HepG2 (cell line): ENCODE results near the gene LRBA. TPM values are rescaled to one million over a fixed set of nuclear protein-coding genes. Genes with fewer than 3 reads are reported as not detected.
A peak's percentile ranks its signal among the peaks of the same experiment; 100 is the strongest.

ENCODE experiments used
- ATAC-seq: fragments of 200-7000 bp; cut with Tn5 transposase; 3 replicates; pipeline ENCODE4 v1.9.1; 2020; ENCODE audit warnings: mild to moderate bottlenecking, moderate library complexity
- BruUV-seq: library from RNA; stranded (reverse); fragments of 400-500 nt; replicated peaks from 2 replicates; lab custom pipeline; 2021; lab: Mats Ljungman, UMichigan
- CTCF ChIA-PET: fragments of 300-600 bp; formaldehyde crosslinking; extraction: SDS; loops from one replicate; lab custom pipeline; 2021; ENCODE audit warnings: low total read pairs, inconsistent platforms, low intra/inter-chr PET ratio; lab: Yijun Ruan, JAX
- POLR2A ChIA-PET: fragments of 350-600 bp; sonication (Branson Sonifier 250); formaldehyde crosslinking; loops from one replicate; lab custom pipeline; 2020; ENCODE audit warnings: antibody characterized with exemption, inconsistent platforms; lab: Yijun Ruan, JAX
- DNase-seq: peaks from one replicate; pipeline ENCODE4 v3.0.0-alpha.2; 2015; ENCODE audit warnings: low spot score
- FAIRE-seq: peaks from 3 replicates; lab custom pipeline; 2011; peaks lifted over from hg19 to GRCh38; lab: Jason Lieb, UNC
- H2AFZ ChIP-seq: one replicate; pipeline ENCODE4 v1.6.1; 2011; ENCODE audit warnings: low read length, inconsistent platforms
- H3K27ac ChIP-seq: fragments of 300-600 bp; 3 replicates; pipeline ENCODE4 v1.8.0; 2011; ENCODE audit warnings: mixed run types, mild to moderate bottlenecking, mixed read lengths, low read length, inconsistent platforms; ENCODE audit not compliant: insufficient read depth; ENCODE audit errors: extremely low read length
- H3K27me3 ChIP-seq, 2 experiments: fragments of 200-600 bp in 1 of 2; 2 replicates in 1 of 2; 3 replicates in 1 of 2; pipeline versions ENCODE4 v1.6.0 to v1.8.0; 2011; ENCODE audit warnings: low read length in 2 of 2, mild to moderate bottlenecking in 2 of 2, moderate library complexity in 2 of 2, inconsistent platforms in 1 of 2; ENCODE audit not compliant: insufficient read depth in 2 of 2, control insufficient read depth in 1 of 2
- H3K36me3 ChIP-seq, 2 experiments: fragments of 200-600 bp in 1 of 2; replicated peaks in 1 of 2; 2 replicates in 1 of 2; 3 replicates in 1 of 2; pipeline versions ENCODE4 v1.5.1 to v1.8.0; 2011; ENCODE audit warnings: low read length in 2 of 2, inconsistent platforms in 1 of 2; ENCODE audit not compliant: insufficient read depth in 2 of 2, control insufficient read depth in 1 of 2
- H3K4me1 ChIP-seq: 2 replicates; pipeline ENCODE4 v1.5.1; 2012; ENCODE audit warnings: low read length, inconsistent platforms; ENCODE audit not compliant: insufficient read depth
- H3K4me2 ChIP-seq: 2 replicates; pipeline ENCODE4 v1.6.0; 2011; ENCODE audit warnings: low read depth, low read length, inconsistent platforms
- H3K4me3 ChIP-seq, 3 experiments: fragments of 200-600 bp in 1 of 3; sonication (generic), shearing (Covaris generic) in 1 of 3; replicated peaks in 1 of 3; 2 replicates each; pipeline ENCODE4 v1.5.1; 2011 to 2016; ENCODE audit warnings: low read length in 3 of 3, inconsistent platforms in 2 of 3, low read depth in 2 of 3, mild to moderate bottlenecking in 2 of 3, control low read depth in 1 of 3, mixed read lengths in 1 of 3; ENCODE audit not compliant: insufficient read depth in 1 of 3
- H3K79me2 ChIP-seq: one replicate; pipeline ENCODE4 v1.6.1; 2011; ENCODE audit warnings: low read length, inconsistent platforms; ENCODE audit not compliant: insufficient read depth
- H3K9ac ChIP-seq: 2 replicates; pipeline ENCODE4 v1.6.0; 2011; ENCODE audit warnings: mild to moderate bottlenecking, low read depth, low read length, inconsistent platforms; ENCODE audit not compliant: insufficient read depth
- H3K9me3 ChIP-seq: 2 replicates; pipeline ENCODE4 v1.5.1; 2012; ENCODE audit warnings: mild to moderate bottlenecking, low read length
- H4K20me1 ChIP-seq: 2 replicates; pipeline ENCODE4 v1.6.0; 2011; ENCODE audit warnings: inconsistent platforms, mild to moderate bottlenecking, low read length, moderate library complexity; ENCODE audit not compliant: insufficient read depth
- ARID3A ChIP-seq: IDR thresholded peaks from 2 replicates; pipeline ENCODE4 v1.6.1; 2012; ENCODE audit warnings: low read depth, low read length, improper control_type of control experiment
- ATF1 ChIP-seq: IDR thresholded peaks from 2 replicates; pipeline ENCODE4 v1.6.1; 2016; ENCODE audit warnings: mild to moderate bottlenecking, control low read depth
- CCDC6 ChIP-seq: sonication (generic); formaldehyde crosslinking; IDR thresholded peaks from 2 replicates; pipeline ENCODE4 v1.8.1; 2022; ENCODE audit warnings: mild to moderate bottlenecking, missing genetic modification reagents, moderate library complexity
- ESRRA ChIP-seq: sonication (generic); formaldehyde crosslinking; IDR thresholded peaks from 2 replicates; pipeline ENCODE4 v1.5.1; 2020; ENCODE audit warnings: mild to moderate bottlenecking, low read depth, missing genetic modification reagents
- HDAC1 ChIP-seq: sonication (generic); formaldehyde crosslinking; IDR thresholded peaks from 2 replicates; pipeline ENCODE4 v1.5.1; 2020; ENCODE audit warnings: mild to moderate bottlenecking, missing genetic modification reagents
- MTA3 ChIP-seq: sonication (generic); formaldehyde crosslinking; IDR thresholded peaks from 2 replicates; pipeline ENCODE4 v1.4.0; 2020; ENCODE audit warnings: missing genetic modification reagents
- NFE2 ChIP-seq: sonication (generic); formaldehyde crosslinking; IDR thresholded peaks from 2 replicates; pipeline ENCODE4 v1.4.0; 2020; ENCODE audit warnings: missing genetic modification reagents
- NFE2L2 ChIP-seq: fragments of 150-350 bp; IDR thresholded peaks from 2 replicates; pipeline ENCODE4 v1.6.1; 2014; ENCODE audit warnings: low read length
- PLRG1 ChIP-seq: fragments of 450-650 bp; conservative IDR thresholded peaks from 2 replicates; pipeline ENCODE4 v1.6.1; 2016
- SMARCC2 ChIP-seq: fragments of 450-650 bp; IDR thresholded peaks from 2 replicates; pipeline ENCODE4 v1.6.1; 2017; ENCODE audit warnings: antibody characterized with exemption, mild to moderate bottlenecking
- THAP7 ChIP-seq: sonication (generic); formaldehyde crosslinking; IDR thresholded peaks from 2 replicates; pipeline ENCODE4 v1.8.1; 2023; ENCODE audit warnings: mild to moderate bottlenecking, missing genetic modification reagents
- THYN1 ChIP-seq: sonication (generic); formaldehyde crosslinking; IDR thresholded peaks from 2 replicates; pipeline ENCODE4 v1.8.1; 2023; ENCODE audit warnings: low read depth, mild to moderate bottlenecking, moderate library complexity, missing genetic modification reagents, borderline replicate concordance
- ZNF3 ChIP-seq: IDR thresholded peaks from 2 replicates; pipeline ENCODE4 v1.7.0; 2017; ENCODE audit warnings: inconsistent platforms
- ZNF446 ChIP-seq: sonication (generic); formaldehyde crosslinking; IDR thresholded peaks from 2 replicates; pipeline ENCODE4 v1.5.0; 2020; ENCODE audit warnings: mild to moderate bottlenecking, missing genetic modification reagents
- ZSCAN21 ChIP-seq: sonication (generic); formaldehyde crosslinking; IDR thresholded peaks from 2 replicates; pipeline ENCODE4 v1.8.0; 2022; ENCODE audit warnings: mild to moderate bottlenecking, missing genetic modification reagents, moderate library complexity, borderline replicate concordance
- ZXDC ChIP-seq: sonication (generic); formaldehyde crosslinking; IDR thresholded peaks from 2 replicates; pipeline ENCODE4 v1.5.0; 2020; ENCODE audit warnings: mild to moderate bottlenecking, missing genetic modification reagents
- WGBS: methylation state at CpG from one replicate; pipeline ENCODE4 v1.1.6; 2017; ENCODE audit warnings: low lambda C conversion rate; 5-methylcytosine and 5-hydroxymethylcytosine counted together
- in situ Hi-C: cut with HindIII; loops from 2 replicates; pipeline ENCODE4 v1.10.0; 2017; ENCODE audit warnings: low pct_unique_long_range_greater_than_20kb; ENCODE audit not compliant: extremely low pct_ligation_motif_present
- intact Hi-C: fragments of 100-400 bp; cut with micrococcal nuclease; formaldehyde crosslinking; loops from one replicate; pipeline ENCODE4 v1.10.0; 2022; ENCODE audit not compliant: unreplicated experiment
- polyA plus RNA-seq, 8 experiments: library from polyadenylated mRNA; depleted of rRNA in 3 of 8; stranded (reverse) in 7 of 8; unstranded in 1 of 8; fragments of >200 nt; fragmentation: Illumina TruSeq in 4 of 8; extraction: Trizol in 4 of 8; gene quantifications; 2 replicates each; pipeline versions ENCODE4 v1.2.1 to v1.2.3, GENCODE V29; 2011 to 2016; ENCODE audit warnings: low read depth in 4 of 8, missing spikeins in 1 of 8, mixed read lengths in 1 of 8; ENCODE audit not compliant: insufficient read depth in 1 of 8
- total RNA-seq, 5 experiments: library from RNA; depleted of rRNA; stranded (reverse); fragments of >200 nt; fragmentation: Illumina TruSeq; extraction: Trizol; gene quantifications; 2 replicates each; pipeline ENCODE4 v1.2.3, GENCODE V29; 2016; ENCODE audit warnings: low read depth in 1 of 5
- TF ChIP-seq, protein P1 (sequence below): IDR thresholded peaks from 2 replicates; pipeline ENCODE4 v1.6.1; 2016; ENCODE audit warnings: low read depth, control low read depth
- TF ChIP-seq, protein P2 (sequence below): IDR thresholded peaks from 2 replicates; pipeline ENCODE4 v1.6.1; 2016; ENCODE audit warnings: low read depth, borderline replicate concordance

The LRBA gene
- total and polyA plus RNA-seq, 2 of the 13 experiments (the other 11 are each of a cell fraction or from before 2014, with no cell fraction given) = 21.0 to 37.2 TPM

GRCh38 chr4:150769845-150770244 is 245.2 kb downstream of the LRBA start:
- FAIRE-seq = no peak
- H3K4me1 ChIP-seq = peaks cover 12% of the 10 kb centered on the region
- H3K9me3 ChIP-seq = no peaks in the 10 kb centered on the region
- H3K36me3 ChIP-seq = no peaks in the 10 kb centered on the region
- intact Hi-C loops = no loop called here
- WGBS = 93% methylated on average over 4 of the region's 4 CpGs
- ATAC-seq = no peak
- H3K4me2 ChIP-seq = no peak overlapping the region
- H2AFZ ChIP-seq = no peak overlapping the region
- POLR2A ChIA-PET = no interaction called here
- in situ Hi-C loops = no loop called here
- no peak overlapping the region for H3K4me3 ChIP-seq
- no peaks in the 10 kb centered on the region for H4K20me1 ChIP-seq
- no TSS peak for BruUV-seq
- H3K27ac ChIP-seq = peak overlapping the region; percentile 23
- TF ChIP-seq SMARCC2 (no peak), NFE2 (CRISPR knock-in tag) (no peak), PLRG1 (no peak), HDAC1 (CRISPR knock-in tag) (no peak), ZXDC (CRISPR knock-in tag) (no peak), NFE2L2 (no peak), ZNF446 (CRISPR knock-in tag) (no peak), MTA3 (CRISPR knock-in tag) (no peak), ARID3A (no peak), ZNF3 (CRISPR knock-in tag) (no peak), THYN1 (CRISPR knock-in tag) (no peak), ZSCAN21 (CRISPR knock-in tag) (no peak), ESRRA (CRISPR knock-in tag) (no peak), ATF1 (CRISPR knock-in tag) (no peak), CCDC6 (CRISPR knock-in tag) (no peak), THAP7 (no peak)
- TF ChIP-seq, protein P1, sequence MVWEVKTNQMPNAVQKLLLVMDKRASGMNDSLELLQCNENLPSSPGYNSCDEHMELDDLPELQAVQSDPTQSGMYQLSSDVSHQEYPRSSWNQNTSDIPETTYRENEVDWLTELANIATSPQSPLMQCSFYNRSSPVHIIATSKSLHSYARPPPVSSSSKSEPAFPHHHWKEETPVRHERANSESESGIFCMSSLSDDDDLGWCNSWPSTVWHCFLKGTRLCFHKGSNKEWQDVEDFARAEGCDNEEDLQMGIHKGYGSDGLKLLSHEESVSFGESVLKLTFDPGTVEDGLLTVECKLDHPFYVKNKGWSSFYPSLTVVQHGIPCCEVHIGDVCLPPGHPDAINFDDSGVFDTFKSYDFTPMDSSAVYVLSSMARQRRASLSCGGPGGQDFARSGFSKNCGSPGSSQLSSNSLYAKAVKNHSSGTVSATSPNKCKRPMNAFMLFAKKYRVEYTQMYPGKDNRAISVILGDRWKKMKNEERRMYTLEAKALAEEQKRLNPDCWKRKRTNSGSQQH (CRISPR knock-in tag) = no peak
- TF ChIP-seq, protein P2, sequence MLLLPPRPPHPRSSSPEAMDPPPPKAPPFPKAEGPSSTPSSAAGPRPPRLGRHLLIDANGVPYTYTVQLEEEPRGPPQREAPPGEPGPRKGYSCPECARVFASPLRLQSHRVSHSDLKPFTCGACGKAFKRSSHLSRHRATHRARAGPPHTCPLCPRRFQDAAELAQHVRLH (CRISPR knock-in tag) = no peak
- CTCF ChIA-PET = no interaction called here
- DNase-seq = no peak
- H3K79me2 ChIP-seq = no peaks in the 10 kb centered on the region
- H3K27me3 ChIP-seq = no peaks in the 10 kb centered on the region
- no peak overlapping the region for H3K9ac ChIP-seq
